Raji (cell line): ENCODE data around the gene STRBP.

Experiments used
- POLR2A ChIP-seq: IDR thresholded peaks from 2 replicates; pipeline ENCODE4 v1.6.1; 2011; ENCODE audit warnings: low read depth, low read length, control low read depth; ENCODE audit not compliant: insufficient read depth

Gene STRBP

GRCh38 chr9:123108976-123109375, 159.4 kb downstream of the STRBP start:
- TF ChIP-seq POLR2A: no peak

DNA sequence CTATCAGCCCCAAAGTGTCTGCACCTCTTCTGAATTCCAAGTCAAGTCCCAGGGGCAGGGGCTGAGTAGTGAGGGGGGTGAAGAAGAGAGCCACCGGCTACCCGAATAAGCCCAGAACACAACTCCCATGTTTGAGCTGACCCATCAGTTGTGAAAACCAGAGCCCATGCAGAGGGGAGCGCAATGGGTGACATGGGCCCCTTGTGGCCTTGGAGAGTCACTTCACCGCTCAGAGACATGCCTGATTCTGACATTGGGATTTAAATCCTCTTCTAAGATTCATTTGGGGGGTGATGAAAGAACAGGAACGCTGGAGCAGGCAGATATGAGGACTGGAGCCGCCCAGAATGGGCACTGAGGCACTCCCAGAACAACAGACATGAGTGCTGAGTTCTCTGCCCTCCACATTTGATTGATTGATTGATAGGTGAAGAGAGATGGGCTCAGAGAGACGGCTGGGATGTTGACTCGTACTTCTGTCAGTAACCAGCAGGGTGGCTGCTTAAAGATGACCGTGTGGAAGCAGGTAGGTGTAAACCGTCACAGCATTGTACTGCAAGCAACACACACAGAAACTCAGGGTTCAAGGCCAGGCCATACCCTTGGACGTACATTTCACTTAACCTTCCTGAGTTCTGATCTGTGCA, 160.6 kb downstream of the STRBP start:
- no peak for TF ChIP-seq POLR2A

GRCh38 chr9:123105490-123105889, 162.9 kb downstream of the STRBP start:
- TF ChIP-seq POLR2A: no peak

GRCh38 chr9:123104807-123105206, 163.6 kb downstream of the STRBP start:
- TF ChIP-seq POLR2A: no peak

DNA sequence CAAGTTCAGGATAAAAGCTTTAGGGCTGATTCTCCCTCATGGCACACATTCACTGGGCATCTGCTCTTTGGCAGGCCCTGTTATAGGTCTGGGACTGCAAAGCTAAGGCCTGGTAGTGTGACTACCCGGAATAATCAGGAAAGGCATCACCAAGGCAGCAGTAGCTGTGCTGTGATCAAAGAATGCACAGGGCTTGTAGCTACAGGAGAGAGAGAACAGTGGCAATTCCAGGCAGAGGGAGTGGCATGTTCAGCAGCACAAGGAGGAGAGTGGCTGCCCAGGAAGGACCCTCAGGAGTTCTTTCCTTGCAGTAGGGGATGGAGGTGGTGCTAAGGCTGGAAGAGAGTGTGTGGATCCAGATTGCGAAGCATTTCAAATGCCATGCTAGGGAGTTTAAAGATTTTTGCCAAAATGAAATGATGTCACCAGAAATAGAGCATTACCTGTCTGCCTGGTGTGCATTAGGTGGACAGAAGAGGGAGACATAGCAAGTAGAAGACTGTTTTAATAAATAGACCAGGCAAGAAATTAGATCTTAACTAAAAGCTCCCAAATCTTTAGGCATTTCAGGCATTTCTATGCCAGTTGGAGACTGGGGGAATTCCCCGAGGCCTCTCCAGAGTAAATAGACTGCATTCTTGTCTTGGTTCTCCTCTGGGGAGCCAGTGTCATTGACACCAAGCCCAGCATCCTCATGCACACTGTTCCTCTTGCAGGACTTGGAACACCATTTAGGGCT, 165.8 kb downstream of the STRBP start:
- no peak for TF ChIP-seq POLR2A

- TF ChIP-seq POLR2A: no peak
Observed at GRCh38 chr9:123099548-123099947, 168.8 kb downstream of the STRBP start.

- no peak for TF ChIP-seq POLR2A
Observed at GRCh38 chr9:123099042-123099441, 169.3 kb downstream of the STRBP start.

DNA sequence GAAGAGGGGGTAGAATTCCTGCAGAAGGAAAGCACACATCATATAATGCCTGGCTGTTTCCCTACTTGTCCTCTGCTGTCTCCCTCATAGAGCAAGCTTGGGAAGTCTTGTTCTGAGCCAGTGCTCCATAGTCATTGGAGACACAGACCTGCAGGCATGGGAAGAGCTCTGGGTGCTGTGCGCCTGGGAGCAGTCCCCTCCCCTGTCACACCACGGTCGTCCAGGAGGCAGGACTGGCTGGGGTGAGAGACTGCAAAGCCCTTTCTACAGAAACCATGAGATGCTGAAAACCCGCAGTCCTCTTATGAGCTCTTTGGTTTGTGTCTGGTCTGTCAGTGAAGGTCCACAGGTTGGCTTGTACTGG, 170.3 kb downstream of the STRBP start:
- TF ChIP-seq POLR2A: no peak

DNA sequence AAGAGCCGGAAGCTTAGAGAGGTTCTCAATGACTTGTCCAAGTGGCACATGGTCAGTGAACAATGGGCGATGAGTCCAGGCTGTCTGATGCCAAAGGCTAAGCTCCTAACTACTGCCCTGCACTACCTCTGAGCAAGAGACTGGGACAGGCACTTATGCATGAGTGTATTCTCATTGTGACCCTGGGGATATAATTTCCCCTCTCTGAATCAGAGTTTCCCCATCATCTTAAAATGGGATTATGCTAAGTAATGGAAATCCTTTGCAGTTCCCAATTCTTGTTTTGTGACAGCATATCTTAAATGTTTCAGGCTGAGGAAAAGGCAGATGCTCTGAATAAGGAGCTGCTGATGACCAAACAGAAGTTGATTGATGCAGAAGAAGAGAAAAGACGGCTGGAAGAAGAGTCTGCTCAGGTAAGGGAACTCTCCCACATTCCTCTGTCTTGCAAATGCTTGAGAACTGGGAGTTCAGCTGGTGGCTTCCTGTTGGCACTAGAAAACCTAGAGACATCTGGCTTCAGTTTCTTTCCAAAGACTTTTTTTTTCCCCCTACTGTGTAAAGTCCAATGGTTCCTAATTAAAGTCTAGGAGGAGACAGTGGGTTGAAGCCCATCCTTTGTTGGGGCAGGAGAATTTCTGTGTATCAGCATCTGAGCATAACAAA, 170.8 kb downstream of the STRBP start:
- TF ChIP-seq POLR2A: no peak

DNA sequence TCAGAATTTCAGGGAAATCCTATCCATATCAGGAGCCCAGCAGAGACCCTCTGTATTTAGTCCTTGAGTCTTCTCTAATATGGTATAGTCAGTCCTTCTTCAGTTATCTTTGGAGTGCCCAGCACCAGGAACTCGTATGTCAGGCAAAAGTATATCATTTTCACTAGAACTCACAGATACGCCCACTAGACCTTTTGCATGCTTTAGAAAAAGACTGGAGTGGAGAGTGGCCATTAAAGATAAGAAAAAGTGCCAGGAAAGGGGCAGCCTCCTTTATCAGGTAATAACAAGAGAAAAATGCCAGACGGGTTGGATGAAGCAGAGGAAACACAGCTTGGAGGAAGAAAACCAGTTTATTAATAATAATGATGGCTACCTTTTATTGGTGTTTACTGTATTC, 171.4 kb downstream of the STRBP start:
- TF ChIP-seq POLR2A: no peak

DNA sequence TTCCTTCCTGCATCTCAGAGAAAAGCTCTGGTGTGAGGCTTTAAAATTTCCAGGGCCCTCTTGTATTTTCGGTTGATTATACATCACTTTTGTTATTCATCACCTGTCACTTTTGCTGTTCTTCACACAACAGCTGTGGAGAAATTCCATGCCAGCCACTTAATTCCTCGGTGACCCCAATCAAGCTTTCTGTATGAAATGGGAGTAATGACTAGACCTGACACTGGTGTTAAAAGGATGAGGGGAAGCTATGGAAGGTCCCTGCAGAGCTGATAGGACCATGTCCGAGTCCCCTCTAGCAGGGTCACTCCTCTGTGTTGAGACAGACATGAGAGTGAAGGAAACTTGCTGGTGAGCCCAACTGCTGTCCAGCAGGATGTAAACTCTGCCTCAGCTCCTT, 175.2 kb downstream of the STRBP start:
- TF ChIP-seq POLR2A: no peak

DNA sequence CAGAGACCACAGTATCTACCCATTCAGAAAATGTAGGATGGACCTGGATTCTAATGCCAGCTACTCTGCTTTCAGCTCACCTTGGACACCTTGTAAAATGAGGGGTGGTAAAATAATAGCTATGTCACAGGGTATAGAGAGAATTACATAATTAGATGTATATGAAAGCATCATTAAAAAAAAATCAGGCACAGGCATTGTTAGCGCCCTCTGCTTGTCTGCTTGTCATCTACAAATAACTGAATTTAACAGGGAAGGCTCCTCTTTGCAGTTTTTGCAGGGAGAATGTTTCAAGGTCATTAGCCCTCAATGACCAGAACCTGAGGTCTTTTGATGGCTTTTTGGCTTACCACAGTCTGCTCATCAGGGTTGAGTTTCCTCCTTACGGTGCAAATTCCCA, 176.9 kb downstream of the STRBP start:
- TF ChIP-seq POLR2A: no peak

- no peak for TF ChIP-seq POLR2A
Observed at GRCh38 chr9:123090956-123091355, 177.4 kb downstream of the STRBP start.

GRCh38 chr9:123090198-123090896, 178.0 kb downstream of the STRBP start:
- TF ChIP-seq POLR2A: no peak

DNA sequence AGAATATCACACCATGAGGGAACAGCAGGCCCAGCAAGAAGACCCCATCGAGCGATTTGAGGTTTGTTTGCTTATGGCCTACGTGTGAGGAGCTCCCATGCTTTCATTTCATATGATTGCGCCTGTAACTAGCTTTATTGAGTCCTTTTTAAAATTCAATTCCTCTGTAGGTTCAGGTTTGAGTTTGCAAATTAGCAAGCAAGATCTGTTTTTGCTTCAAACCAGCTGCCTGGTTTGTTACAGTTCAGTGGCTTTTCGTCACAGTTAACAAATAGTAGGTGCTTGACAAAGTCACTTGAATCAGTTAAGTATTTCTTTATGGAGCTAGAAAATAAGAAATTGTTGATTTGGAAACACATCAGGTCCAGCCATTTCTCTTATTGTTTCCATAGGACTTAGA, 178.6 kb downstream of the STRBP start:
- peak; percentile 26; the same call in 1 of the 2 replicates for TF ChIP-seq POLR2A

GRCh38 chr9:123089040-123089439, 179.3 kb downstream of the STRBP start:
- no peak for TF ChIP-seq POLR2A
